Measurements from ENCODE around the gene SLC25A26.

- no peak for TF ChIP-seq CTCF (IDR thresholded peaks at IDR 0.05)
- no peak for TF ChIP-seq POLR2AphosphoS5 (IDR thresholded peaks at IDR 0.05)
- no peak for TF ChIP-seq POLR2A (IDR thresholded peaks at IDR 0.05)
Observed at GRCh38 chr3:66260431-66260830, 39.6 kb downstream of the SLC25A26 start.

Measured in gastroesophageal sphincter (tissue), 3 donors.